K562 (cell line): ENCODE data around the gene NME2. TPM values are rescaled to one million over a fixed set of nuclear protein-coding genes. Genes with fewer than 3 reads are reported as not detected.
A peak's percentile ranks its signal among the peaks of the same experiment; 100 is the strongest.

Experiments used
- ARID2 ChIP-seq: fragments of 450-650 bp; IDR thresholded peaks from 2 replicates; pipeline ENCODE4 v1.6.1; 2017; ENCODE audit warnings: antibody characterized with exemption, mild to moderate bottlenecking
- CREM ChIP-seq: IDR thresholded peaks from 2 replicates; pipeline ENCODE4 v1.6.1; 2014; ENCODE audit warnings: antibody characterized with exemption, low read depth
- HOMEZ ChIP-seq: fragments of 250-450 bp; sonication (Bioruptor Pico); IDR thresholded peaks from 2 replicates; pipeline ENCODE4 v1.4.0; 2020; ENCODE audit warnings: mild to moderate bottlenecking, moderate library complexity
- KDM5B ChIP-seq: fragments of 200-600 bp; sonication (generic); IDR thresholded peaks from 2 replicates; pipeline ENCODE4 v1.6.1; 2012; ENCODE audit warnings: low read depth, mild to moderate bottlenecking, moderate library complexity, low read length, control low read depth, inconsistent platforms; ENCODE audit not compliant: insufficient replicate concordance
- NBN ChIP-seq: fragments of 450-650 bp; IDR thresholded peaks from 2 replicates; pipeline ENCODE4 v1.6.1; 2016; ENCODE audit warnings: low read depth, mild to moderate bottlenecking
- RBM39 ChIP-seq: fragments of 200-400 bp; formaldehyde crosslinking; optimal IDR thresholded peaks from 2 replicates; pipeline ENCODE3; 2018; ENCODE audit warnings: low read depth, low read length
- SP2 ChIP-seq: IDR thresholded peaks from 2 replicates; pipeline ENCODE4 v1.6.1; 2011; ENCODE audit warnings: mild to moderate bottlenecking, low read depth, low read length, moderate library complexity; ENCODE audit not compliant: poor library complexity, severe bottlenecking; ENCODE audit errors: extremely low read depth
- XRCC5 ChIP-seq: fragments of 200-400 bp; formaldehyde crosslinking; IDR thresholded peaks from 2 replicates; pipeline ENCODE4 v1.6.1; 2017; ENCODE audit warnings: low read depth, mild to moderate bottlenecking, low read length
- ZNF121 ChIP-seq: sonication (generic); formaldehyde crosslinking; conservative IDR thresholded peaks from 2 replicates; pipeline ENCODE4 v1.8.0; 2022; ENCODE audit warnings: missing genetic modification reagents
- ZNF592 ChIP-seq: fragments of 450-650 bp; IDR thresholded peaks from 2 replicates; pipeline ENCODE4 v1.6.1; 2017; ENCODE audit warnings: antibody characterized with exemption, mild to moderate bottlenecking
- ZNF778 ChIP-seq: fragments of 450-650 bp; formaldehyde crosslinking; IDR thresholded peaks from 2 replicates; pipeline ENCODE4 v1.4.0; 2020; ENCODE audit warnings: mild to moderate bottlenecking, moderate library complexity
- polyA plus RNA-seq, 8 experiments: library from polyadenylated mRNA; depleted of rRNA in 4 of 8; stranded (reverse) in 5 of 8; unstranded in 3 of 8; fragments of >200 nt; fragmentation: Nextera tagmentation in 2 of 8; fragmentation: Illumina TruSeq in 1 of 8; extraction: Ambion mirVana in 2 of 8; extraction: Trizol in 1 of 8; gene quantifications; 2 replicates each; pipeline versions ENCODE4 v1.2.1 to v1.2.3, GENCODE V29; 2011 to 2014; ENCODE audit warnings: inconsistent platforms in 1 of 8, missing spikeins in 1 of 8
- total RNA-seq, 7 experiments: library from RNA; depleted of rRNA in 6 of 7; stranded (reverse); fragments of >200 nt in 6 of 7; fragmentation: Illumina TruSeq in 2 of 7; extraction: Trizol in 2 of 7; gene quantifications; 2 replicates each; pipeline versions ENCODE4 v1.2.1 to v1.2.3, GENCODE V29; 2011 to 2021; ENCODE audit warnings: low replicate concordance in 1 of 7
- TF ChIP-seq, protein P1 (sequence below), 2 experiments: fragments of 450-650 bp; IDR thresholded peaks; 2 replicates each; pipeline ENCODE4 v1.6.1; 2018; ENCODE audit warnings: mild to moderate bottlenecking in 2 of 2, low read depth in 1 of 2; ENCODE audit not compliant: partially characterized antibody in 2 of 2

Gene NME2
- total and polyA plus RNA-seq, 9 of the 15 experiments (the other 6 are each of a cell fraction or from before 2014, with no cell fraction given), result 684 to 1,202 (median 924) TPM

DNA sequence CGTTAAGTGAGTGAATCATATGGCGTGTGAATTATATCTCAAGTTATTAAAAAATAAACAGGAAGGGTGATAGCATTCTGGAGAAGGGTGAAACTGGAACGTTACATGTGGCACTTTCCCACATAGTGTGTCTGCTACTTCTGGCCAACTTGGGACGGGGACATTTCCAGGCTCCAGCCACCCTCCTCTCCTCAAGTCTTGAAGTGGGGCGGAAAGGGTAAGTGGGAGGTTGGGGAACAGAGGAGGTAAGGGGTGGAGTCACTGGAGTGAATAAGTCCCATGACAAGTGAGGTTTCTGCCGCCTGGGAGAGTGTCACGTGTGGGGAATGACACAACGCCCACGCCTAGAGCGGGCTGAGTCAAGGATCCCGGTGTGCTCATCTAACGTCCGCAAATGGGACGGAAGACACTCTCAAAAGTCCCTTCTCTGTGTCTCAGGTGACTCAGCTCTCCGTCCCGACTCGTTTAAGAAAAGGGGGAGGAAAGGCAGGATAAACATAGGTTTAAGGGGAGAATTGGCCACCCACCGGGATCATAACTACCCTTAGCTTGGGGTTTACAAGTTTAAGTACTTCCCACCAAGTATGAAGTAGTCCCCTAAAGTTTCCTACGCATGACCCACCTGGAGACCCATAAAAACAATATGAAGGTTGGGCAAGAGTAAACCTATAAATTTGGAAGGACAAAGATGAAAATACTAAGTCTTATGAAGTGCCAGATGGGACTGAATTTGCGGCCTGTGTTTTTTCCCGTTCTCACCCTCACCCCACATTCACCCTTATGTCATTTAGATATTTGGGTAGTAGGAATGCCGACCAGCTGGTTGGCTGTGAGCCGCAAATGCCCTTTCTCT lies 44.4 kb upstream of the NME2 start (continued):
- TF ChIP-seq, protein P1, sequence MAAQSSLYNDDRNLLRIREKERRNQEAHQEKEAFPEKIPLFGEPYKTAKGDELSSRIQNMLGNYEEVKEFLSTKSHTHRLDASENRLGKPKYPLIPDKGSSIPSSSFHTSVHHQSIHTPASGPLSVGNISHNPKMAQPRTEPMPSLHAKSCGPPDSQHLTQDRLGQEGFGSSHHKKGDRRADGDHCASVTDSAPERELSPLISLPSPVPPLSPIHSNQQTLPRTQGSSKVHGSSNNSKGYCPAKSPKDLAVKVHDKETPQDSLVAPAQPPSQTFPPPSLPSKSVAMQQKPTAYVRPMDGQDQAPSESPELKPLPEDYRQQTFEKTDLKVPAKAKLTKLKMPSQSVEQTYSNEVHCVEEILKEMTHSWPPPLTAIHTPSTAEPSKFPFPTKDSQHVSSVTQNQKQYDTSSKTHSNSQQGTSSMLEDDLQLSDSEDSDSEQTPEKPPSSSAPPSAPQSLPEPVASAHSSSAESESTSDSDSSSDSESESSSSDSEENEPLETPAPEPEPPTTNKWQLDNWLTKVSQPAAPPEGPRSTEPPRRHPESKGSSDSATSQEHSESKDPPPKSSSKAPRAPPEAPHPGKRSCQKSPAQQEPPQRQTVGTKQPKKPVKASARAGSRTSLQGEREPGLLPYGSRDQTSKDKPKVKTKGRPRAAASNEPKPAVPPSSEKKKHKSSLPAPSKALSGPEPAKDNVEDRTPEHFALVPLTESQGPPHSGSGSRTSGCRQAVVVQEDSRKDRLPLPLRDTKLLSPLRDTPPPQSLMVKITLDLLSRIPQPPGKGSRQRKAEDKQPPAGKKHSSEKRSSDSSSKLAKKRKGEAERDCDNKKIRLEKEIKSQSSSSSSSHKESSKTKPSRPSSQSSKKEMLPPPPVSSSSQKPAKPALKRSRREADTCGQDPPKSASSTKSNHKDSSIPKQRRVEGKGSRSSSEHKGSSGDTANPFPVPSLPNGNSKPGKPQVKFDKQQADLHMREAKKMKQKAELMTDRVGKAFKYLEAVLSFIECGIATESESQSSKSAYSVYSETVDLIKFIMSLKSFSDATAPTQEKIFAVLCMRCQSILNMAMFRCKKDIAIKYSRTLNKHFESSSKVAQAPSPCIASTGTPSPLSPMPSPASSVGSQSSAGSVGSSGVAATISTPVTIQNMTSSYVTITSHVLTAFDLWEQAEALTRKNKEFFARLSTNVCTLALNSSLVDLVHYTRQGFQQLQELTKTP (IDR thresholded peaks at IDR 0.05; ENCODE audit: low read depth in 1 of 2, partially characterized antibody in 2 of 2), result peak; percentile 11 to 76
- TF ChIP-seq KDM5B (peak; percentile 80), CREM (peak; percentile 88), ARID2 (no peak), XRCC5 (no peak), SP2 (no peak), HOMEZ (no peak), NBN (peak; percentile 84), ZNF121 (no peak), RBM39 (no peak), ZNF778 (no peak), ZNF592 (peak; percentile 47; the same call in 1 of the 2 replicates)
